Activated CD8-positive, alpha-beta memory T cell treated with anti-CD3 and anti-CD28 coated beads, Interleukin-2, amount 50 U/mL, for 48 hours (primary cell): ENCODE results near the gene DERL2.
A peak's percentile ranks its signal among the peaks of the same experiment; 100 is the strongest.

Experiments used
- DNase-seq: peaks from one replicate; pipeline ENCODE4 v3.0.0-alpha.2; 2020

The DERL2 gene

GRCh38 chr17:5485270-5486205, at the start of gene DERL2:
DERL2 (minus strand) TSS chr17:5486178; CDS start chr17:5486161, 17 bp downstream.
- DNase-seq, result no peak

- DNase-seq, result no peak
Observed at GRCh38 chr17:5535436-5535835, 49.5 kb upstream of the DERL2 start.

GRCh38 chr17:5533486-5534315, 47.7 kb upstream of the DERL2 start:
- no peak for DNase-seq

DNA sequence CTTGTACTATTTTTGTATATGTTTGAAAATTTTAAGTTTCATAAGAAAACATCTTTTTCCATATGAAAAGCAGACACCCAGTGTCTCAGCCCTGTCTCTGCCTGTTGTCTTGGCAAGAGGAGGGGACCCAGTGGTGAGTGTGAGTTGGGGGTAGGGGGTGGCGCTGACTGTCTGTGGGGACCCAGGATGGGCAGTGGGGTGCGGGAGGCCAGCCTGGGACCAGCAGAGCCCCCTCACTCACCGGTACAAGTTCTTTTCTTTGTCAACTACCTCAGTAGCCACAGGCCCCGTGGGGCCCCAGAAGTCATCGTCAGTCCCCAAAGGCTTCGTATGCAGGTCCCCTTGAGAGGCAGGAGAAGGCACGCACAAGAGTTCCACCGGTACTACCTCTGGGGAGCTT, 46.6 kb upstream of the DERL2 start:
- DNase-seq, result no peak

DNA sequence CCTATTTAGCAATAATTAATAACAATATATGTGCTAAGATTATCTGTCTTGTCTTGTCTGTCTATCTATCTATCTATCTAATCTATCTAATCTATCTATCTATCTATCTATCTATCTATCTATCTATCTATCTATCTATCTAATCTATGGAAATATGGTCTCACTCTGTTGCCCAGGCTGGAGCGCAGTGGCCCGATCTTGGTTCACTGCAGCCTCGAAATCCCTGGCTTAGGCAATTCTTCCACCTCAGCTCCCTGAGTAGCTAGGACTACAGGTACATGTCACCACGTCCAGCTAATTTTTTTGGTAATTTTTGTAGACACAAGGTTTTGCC, 45.1 kb upstream of the DERL2 start:
- no peak for DNase-seq

DNA sequence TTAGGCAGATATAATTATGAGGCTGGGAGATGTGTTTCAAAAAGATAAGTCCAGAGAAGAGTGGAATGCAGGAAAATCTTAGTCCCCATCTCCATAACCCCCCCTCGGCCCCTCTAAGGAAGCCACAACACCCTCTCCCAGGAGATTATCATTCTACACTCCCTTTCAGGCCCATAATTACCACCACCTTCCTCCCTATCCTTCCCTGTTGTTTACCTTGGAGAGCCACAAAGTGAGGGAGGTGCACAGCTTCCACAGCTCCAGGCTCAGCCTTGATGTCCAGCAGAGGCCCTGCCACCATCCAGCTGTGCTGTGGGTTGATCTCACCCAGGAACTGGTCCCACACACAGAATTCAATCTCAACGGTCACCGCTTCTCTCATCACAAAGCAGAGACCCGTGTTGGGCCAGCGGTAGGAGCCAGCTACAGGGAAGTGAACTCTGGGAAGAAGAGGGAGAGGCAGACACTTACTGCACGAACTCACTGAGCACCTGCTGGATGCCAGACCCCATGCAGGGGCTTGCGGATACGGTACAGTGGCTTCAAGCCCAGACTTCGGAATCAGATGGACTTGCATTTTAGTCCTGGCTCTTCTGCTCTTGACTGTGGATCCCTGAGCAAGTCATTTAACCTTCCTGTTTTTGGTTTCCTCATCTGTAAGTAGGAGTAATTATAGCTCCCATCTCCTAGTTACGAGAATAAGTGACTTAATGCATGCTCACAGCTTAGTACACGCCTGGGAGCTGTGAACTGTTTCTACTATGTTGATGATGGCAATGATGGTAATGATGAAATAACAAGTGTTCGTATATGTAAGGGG, 44.5 kb upstream of the DERL2 start:
- DNase-seq, result no peak

GRCh38 chr17:5527601-5528250, 41.7 kb upstream of the DERL2 start:
- DNase-seq, result no peak

DNA sequence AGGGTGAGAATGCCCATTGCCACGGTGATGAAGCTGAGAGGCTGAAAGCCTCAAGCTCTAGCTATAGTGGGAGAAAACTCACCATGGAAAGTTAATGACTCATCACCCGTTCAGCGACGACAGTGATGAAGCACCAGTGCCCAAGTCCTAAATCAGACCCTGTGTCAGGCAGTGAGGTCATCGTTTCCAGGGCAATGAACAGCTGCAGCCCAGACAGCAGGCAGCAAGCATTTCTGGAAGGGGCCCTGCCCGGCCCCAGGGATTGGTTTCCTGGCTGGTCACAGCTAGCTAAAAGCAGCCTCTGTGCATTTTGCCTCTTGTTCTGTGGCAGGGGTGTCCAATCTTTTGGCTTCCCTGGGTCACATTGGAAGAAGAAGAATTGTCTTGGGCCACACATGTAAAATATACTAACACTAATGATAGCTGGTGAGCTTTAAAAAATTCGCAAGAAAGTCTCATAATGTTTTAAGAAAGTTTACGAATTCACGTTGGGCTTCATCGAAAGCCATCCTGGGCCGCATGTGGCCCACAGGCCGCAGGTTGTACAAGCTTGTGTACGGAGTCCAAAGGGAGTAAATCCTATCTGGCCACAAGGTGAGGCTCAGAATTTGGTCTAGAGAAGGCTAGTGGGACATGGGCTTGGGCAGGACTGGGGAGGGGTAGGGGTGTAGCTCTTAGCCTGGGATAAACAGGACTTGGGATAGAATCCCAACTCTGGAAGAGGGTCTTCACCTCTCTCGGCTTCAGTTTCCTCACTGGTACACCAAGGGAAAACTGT, 41.0 kb upstream of the DERL2 start:
- DNase-seq, result peak; percentile 82

DNA sequence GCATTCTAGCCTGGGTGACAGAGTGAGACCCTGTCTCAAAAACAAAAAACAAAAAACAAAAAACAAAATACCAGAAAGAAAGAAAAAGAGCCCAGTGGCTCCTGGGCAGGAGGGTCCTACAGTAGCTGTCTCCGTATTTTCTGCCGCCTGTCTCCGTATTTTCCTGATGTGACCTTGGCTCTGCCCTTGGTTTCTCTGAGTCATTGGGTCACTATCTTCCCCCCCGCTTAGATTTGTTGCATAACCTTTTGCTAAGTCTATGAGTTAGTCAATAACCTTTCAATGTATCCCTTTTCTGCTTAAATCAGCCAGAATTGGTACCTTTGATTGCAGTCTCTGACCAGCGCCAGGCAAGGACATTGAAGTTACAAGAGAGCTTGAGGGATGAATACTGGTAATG, 37.3 kb upstream of the DERL2 start:
- no peak for DNase-seq

DNA sequence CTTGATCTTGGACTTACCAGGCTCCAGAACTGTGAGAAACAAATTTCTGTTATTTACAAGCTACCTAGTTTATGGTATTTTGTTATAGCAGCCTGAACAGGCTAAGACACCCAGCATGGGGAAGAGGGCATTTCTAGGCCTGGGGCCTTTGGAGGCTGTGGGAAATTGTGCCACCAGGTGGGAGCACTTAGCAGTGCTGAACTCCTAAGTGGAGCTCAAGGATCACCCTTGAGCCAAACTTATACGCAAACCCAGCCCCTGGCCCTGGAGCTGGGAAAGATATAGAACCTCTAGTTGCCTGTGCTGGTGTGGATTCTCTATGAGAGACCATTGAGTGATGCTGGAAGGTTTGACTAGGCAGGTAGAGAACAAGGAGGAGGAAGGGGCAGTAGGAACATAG, 36.5 kb upstream of the DERL2 start:
- DNase-seq, result no peak

DNA sequence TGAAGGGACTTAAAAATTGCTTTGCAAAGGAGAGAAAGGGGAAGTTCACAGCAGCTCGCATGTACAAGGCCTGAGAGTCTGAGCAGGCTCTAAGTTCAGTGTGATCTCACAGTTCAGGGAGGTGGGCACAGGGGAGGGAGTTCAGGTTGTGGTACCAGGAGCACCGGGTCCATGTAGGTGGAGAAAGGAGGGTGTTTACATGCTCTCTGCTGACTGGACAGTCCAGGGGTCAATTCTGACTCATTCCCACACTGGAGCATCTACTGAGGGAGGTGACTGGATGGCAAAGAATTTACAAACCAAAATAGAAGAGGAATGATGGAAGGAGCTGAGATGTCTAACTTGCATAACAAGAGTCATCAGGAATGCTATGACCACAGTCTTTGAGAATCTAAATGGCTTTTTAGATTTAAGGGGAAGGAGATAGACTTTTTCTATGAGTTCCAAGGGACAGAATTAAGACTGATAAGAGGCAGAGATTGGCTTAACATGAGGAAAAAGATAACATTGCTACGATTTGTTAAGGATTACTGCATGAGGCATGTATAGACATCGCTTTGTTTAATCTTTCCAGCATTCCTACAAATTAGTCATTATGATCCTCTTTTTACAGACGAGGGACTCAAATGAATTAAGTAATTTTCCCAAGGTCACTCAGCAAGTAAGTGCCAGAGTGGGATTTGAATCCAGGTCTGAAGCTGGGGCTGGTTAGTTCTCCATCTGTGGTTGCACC, 30.2 kb upstream of the DERL2 start:
- no peak for DNase-seq

GRCh38 chr17:5514976-5515375, 29.0 kb upstream of the DERL2 start:
- DNase-seq, result no peak

- peak; percentile 43 for DNase-seq
Observed at GRCh38 chr17:5513628-5514027, 27.6 kb upstream of the DERL2 start.

DNA sequence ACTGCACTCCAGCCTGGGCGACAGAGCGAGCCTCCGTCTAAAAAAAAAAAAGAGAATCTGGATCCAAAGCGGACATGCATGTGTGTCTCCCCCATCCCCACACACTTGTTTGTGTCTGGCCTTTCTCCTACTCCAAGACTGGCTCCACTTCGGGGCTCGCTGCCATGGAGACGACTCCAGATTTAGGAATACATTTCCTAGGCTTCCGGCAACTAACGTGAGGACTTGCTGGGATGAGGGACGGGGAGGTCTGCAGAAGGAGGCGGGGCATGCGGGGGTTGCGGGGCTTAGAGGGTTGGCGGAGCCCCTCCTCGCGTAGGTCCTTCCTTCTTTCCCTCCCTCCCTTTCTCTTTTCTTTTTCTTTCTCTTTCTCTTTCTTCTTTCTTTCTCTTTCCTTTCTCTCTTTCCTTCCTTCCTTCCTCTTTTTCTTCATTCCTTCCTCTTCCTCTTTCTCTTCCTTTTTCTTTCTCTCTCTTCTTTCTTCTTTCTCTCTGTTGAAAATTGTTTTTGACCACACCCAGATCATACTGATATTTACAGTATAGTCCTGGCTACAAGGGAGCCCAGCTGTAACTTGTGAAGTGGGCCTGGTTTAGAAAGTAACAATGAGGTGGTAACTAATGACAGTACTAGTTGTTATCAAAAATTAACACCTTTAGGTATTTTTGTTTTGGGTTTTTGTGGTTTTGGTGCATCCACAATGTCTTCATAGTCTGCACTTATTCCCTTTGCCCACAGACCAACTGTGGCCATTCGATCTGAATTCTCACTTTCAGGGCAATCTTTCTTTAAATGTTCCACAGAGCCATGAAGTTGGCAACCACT, 25.6 kb upstream of the DERL2 start:
- no peak for DNase-seq

DNA sequence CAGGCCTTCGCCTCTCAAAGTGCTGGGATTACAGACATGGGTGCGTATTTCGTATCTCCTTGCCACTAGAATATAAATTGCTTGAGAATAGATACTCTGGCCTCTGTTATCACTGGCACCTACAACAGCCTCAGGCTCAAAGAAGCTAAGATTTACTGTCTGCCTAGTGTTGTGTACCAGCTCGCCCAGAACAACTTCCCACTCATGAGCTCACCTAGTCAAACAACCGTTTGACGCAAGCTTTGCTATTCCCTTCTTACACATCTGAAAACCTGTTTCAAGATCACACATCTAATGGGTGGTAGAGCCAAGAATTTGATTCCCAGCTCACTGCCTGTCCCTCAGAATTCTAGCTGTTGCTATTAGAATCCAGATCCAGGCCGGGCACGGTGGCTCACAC, 24.8 kb upstream of the DERL2 start:
- no peak for DNase-seq

DNA sequence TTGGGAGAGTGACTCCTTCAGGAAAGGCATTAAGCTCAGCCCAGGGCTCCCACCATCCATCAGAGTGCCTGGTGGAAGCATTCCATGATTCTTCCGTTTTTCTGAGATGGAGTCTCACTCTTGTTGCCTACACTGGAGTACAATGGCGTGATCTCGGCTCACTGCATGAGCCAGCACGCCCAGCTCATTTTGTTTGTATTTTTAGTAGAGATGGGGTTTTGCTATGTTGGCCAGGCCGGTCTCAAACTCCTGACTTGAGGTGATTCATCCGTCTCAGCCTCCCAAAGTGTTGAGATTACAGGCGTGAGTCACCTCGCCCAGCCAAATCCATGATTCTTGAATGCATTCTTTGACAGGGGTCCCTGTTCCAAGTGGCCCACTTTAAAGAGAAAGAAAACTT, 23.5 kb upstream of the DERL2 start:
- DNase-seq, result no peak

DNA sequence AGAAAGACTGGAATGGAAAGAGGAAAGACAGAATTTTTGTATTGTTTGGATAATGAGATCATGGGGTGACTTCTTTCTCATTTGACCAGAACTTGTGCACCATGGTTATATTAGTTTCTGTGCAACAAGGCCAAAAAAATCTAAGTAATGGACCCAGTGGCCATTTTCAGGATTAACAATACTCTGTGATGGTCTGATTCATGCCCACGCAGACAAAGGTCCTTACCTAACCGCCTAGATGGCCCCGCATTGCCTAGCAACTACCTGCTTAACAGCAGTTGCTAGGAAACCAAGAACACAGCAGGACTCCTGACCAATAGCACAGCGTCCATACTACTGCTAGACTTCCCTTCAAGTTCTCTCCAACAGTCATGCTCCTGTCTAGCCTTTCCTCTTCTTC, 22.8 kb upstream of the DERL2 start:
- DNase-seq, result no peak

- no peak for DNase-seq
Observed at GRCh38 chr17:5506307-5506706, 20.3 kb upstream of the DERL2 start.

- no peak for DNase-seq
Observed at GRCh38 chr17:5502552-5502951, 16.6 kb upstream of the DERL2 start.

- no peak for DNase-seq
Observed at GRCh38 chr17:5501685-5502084, 15.7 kb upstream of the DERL2 start.
